GM19438 (cell line): ENCODE data around the gene SLC22A7.

Experiments used
- ATAC-seq: cut with Tn5 transposase; IDR thresholded peaks from one replicate; pipeline ENCODE4 v1.9.1; 2021; ENCODE audit warnings: low read depth; ENCODE audit not compliant: unreplicated experiment

The SLC22A7 gene, protein sequence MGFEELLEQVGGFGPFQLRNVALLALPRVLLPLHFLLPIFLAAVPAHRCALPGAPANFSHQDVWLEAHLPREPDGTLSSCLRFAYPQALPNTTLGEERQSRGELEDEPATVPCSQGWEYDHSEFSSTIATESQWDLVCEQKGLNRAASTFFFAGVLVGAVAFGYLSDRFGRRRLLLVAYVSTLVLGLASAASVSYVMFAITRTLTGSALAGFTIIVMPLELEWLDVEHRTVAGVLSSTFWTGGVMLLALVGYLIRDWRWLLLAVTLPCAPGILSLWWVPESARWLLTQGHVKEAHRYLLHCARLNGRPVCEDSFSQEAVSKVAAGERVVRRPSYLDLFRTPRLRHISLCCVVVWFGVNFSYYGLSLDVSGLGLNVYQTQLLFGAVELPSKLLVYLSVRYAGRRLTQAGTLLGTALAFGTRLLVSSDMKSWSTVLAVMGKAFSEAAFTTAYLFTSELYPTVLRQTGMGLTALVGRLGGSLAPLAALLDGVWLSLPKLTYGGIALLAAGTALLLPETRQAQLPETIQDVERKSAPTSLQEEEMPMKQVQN

DNA sequence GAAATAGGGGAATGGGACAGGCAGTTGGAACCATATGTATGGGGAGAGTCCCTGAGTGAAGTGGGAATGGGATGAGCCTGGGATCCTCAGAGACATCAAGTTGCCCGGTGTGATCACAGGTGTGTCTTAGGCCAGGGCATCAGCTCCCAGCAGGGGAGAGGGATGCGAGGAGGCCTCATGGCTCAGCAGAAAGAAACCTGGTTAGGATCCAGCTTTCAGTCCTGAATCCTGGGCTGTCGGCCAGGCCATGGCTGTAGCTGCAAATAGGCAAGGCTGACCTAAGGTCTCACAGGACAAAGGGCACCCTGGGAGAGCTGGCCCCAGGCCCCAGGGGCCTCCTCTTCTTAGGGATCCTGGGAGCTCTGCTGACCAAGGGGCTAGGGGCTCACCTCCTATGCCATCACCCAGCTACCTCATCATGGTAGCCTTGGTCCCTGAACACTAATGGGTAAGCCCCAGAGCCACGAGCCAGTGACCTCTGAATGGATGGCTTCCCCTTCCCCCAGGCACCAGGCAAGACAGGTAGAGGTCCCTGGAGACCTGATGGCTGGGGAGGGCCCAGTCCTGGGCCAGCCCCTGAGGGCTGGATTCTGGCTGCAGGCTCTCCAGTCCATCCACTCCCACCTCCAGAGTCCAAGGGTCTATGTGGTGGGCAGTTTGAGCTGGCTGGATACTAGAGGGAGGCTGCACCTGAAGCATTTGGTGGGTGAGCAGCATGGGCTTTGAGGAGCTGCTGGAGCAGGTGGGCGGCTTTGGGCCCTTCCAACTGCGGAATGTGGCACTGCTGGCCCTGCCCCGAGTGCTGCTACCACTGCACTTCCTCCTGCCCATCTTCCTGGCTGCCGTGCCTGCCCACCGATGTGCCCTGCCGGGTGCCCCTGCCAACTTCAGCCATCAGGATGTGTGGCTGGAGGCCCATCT lies at the start of gene SLC22A7:
SLC22A7 (plus strand) TSS at position 617 of the 921 bp plus-strand sequence; CDS start at position 716, 99 bp downstream.
- no peak for ATAC-seq

DNA sequence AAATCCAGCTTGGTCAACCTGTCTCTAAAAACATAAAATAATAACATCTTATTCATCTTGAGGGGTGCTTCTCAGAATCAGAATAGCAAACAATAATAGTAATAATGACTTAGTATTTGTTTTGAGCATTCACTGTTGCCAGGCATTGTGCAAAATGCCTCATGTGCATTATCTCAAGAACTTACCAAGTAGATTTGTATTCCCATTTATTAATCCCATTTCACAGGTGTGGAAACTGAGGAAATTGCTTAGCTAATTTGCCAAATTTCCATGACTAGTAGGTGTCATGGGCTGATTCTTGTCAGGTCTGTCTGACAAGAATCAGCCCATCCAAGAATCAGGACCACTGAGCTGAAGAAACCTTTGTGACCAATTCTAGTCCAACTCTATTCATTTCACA lies 49.3 kb upstream of the SLC22A7 start:
- no peak for ATAC-seq

DNA sequence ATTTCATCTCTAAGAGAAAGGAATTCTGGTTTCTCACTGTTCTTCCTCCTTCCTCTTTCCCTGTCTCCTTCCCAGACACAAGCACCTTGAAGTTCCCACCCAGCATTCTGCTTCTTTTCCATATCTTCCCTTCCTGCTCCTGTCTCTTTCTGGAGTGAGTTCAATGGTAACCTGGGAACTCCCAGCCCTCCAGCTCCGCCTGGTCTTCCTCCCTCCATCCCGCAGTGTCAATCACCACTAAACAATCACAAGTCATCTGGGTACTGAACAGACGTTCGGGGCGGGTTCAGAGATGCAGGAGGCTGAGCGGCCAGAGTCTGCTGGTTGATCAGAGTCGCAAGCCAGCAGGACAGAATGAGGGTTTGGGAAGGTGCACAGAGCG lies 47.1 kb upstream of the SLC22A7 start:
- no peak for ATAC-seq

DNA sequence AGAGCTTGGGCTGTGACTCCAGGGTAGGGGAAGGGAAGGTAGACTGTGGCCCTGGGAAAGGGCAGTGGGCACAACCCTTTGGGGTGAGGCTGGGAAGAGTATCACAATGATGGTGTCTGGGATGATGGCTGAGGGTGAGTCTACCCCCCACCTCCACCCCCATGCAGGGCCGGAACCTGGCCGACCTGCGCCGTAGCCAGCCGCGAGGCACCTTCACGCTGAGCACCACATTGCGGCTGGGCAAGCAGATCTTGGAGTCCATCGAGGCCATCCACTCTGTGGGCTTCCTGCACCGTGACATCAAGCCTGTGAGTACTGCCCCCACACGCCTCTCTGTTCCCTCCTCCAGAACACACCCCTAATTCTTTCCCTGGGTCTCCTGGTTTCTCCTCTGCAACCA lies 44.7 kb upstream of the SLC22A7 start:
- ATAC-seq, result no peak

DNA sequence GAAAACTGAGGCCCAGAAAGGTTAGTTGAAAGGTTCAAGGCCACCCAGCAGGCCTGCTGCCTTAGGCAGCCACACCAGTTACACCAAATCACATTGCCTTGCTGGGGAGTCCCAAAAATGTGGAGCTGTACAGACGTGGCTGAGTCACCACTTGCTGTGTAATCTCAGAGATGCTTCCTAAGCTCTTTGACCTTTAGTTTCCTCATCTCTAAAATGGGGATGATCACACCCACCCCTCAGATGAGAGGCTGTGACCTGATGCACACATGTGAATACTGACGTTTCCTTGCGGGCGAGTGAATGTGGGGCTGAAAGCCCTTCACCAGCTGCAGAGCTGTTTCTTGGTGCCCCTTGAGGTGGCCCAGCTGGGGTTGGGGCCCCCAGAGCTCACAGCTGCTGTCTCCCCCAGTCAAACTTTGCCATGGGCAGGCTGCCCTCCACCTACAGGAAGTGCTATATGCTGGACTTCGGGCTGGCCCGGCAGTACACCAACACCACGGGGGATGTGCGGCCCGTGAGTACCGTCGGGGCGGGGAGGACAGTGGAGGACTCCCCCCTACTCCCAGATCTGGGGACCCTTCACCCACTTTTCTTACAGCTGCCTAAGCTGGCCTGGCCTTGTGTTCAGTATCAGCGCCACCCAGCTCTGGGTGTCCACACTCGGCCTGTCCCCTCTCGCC lies 43.8 kb upstream of the SLC22A7 start:
- no peak for ATAC-seq

DNA sequence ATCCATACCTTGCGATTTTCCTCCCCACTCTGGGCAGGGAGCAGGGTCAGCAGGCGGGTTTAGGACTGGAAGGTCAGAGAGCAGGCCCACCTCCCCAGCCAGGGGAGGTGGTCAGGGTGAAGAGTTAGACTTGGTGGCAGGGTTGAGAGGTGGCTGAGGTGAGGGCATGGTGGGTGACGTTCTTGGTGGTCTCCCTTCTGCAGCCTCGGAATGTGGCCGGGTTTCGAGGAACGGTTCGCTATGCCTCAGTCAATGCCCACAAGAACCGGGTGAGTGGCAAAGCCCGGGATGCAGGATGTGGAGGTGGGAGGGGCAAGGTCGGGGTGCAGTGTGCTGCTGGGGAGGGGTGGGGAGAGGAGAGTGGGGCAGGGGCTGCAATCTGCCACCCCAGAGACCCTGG lies 43.2 kb upstream of the SLC22A7 start:
- ATAC-seq, result no peak

DNA sequence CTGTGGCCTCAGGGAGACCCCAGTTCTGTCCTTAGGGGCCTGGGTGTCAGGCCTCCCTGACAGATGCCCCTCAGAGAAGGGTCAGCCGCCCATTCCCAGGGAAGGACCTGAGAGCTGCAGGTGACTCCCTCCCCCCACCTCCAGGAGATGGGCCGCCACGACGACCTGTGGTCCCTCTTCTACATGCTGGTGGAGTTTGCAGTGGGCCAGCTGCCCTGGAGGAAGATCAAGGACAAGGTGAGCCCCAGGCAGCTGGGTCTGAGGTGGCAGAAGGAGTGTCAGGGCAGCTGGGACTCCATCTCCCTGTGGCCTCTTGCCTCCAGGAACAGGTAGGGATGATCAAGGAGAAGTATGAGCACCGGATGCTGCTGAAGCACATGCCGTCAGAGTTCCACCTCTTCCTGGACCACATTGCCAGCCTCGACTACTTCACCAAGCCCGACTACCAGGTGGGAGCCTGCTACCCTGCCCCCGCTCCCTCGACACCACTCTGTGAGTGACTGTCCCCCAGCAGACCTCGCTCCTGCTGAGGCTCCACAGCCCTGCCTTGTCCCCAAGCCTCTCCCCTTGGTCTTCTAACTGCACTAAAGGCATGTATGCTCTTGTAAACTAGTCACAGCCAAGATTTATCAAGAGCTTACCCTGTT lies 42.5 kb upstream of the SLC22A7 start:
- no peak for ATAC-seq

DNA sequence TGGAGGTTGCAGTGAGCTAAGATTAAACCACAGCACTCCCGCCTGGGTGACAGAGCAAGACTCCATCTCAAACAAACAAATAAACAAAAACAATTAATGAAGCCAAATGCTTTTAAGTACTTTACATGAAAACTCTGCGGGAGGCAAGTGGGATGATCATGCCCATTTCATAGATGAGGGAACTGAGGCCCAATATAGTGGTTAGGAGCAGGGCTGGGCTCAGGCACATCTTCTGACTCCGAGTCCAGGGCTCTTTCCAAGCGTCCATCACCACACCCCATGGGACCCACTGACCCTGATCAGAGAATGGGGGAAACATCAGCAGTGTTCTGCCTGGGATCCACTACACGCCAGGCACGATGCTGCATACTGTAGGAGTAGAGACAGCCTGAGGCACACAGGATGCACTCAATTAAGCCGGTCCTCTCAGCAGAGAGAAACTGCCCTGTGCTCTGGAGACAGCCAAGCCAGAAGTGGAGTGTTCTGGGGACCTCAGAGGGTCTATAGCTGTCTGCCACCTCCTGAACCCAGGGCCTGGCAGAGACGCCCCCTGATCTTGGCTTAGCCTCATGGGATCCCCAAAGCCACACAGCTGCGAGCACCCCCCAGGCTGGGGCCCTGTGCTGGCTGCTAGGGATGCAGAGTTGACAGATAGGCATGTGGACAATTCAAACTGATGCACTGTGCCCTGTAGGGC lies 41.2 kb upstream of the SLC22A7 start:
- no peak for ATAC-seq

DNA sequence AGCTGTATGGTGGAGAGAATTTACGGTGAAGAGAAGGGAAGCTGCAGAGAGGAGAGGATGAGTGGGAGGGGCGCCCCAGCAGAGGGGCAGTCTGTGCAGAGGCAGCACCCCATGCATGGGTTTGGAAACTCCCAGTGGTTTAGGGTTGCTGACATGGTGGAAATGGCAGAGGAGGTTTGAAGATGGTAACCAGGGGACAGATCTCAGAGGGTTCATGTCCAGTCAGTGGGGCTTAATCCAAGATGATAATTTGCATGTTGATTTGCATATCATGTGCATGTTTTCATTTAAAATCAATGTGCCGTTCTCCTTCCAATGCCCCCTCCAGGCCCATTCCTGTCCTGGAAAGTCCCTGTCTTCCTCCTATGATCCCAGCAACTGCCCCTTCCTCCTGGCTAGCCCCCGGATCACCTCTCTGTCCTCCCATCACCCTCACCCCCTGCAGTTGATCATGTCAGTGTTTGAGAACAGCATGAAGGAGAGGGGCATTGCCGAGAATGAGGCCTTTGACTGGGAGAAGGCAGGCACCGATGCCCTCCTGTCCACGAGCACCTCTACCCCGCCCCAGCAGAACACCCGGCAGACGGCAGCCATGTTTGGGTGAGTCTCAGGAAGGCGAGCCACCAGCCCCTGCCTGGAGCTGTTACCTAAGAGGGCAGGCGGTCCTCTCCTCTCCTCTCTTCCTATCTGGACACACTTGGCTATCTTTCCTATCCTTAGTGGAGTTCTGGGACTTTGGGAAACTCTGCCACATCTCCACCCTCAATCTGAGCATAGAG lies 40.5 kb upstream of the SLC22A7 start:
- no peak for ATAC-seq

DNA sequence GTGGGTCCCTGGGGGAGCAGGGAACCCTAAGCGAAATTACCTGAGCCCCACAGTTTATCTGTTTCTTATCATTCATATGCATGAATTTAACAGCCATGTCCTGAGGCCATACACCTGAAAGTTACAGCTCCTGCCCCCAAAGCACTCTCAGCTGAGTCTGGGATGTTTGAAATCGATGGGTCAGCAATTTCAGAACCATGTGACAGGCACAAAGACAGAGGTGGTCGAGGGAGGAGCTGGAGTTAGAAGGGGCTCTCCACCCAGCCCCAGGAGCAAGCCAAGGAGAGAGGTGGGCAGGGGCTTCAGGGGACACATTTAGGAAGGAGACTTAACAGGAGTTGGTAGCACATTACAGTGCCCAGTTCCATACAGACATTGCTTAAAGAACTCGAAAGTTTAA lies 39.9 kb upstream of the SLC22A7 start:
- ATAC-seq, result no peak

DNA sequence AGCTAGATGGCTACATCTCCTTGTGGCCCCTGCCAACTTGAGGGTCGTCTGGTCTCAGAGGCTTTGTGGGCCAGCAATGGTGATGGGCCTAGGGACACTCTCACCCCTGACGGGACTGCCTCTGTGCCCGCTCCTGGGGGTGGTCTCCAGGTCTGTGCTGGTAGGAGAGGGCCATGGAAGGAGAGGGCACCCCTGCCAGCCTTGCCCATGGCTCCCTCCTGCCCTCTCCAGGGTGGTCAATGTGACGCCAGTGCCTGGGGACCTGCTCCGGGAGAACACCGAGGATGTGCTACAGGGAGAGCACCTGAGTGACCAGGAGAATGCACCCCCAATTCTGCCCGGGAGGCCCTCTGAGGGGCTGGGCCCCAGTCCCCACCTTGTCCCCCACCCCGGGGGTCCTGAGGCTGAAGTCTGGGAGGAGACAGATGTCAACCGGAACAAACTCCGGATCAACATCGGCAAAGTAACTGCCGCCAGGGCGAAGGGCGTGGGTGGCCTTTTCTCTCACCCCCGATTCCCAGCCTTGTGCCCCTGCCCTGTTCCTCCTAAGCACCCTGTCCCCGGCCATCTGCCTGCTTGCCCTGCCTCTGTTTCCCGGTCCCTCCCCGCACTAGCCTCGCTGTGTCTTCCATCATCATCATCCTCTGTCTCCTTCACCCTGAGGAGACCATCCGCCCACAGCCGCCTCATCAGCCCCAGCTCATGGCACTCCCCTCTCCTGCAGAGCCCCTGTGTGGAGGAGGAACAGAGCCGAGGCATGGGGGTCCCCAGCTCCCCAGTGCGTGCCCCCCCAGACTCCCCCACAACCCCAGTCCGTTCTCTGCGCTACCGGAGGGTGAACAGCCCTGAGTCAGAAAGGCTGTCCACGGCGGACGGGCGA lies 39.0 kb upstream of the SLC22A7 start:
- ATAC-seq, result no peak

DNA sequence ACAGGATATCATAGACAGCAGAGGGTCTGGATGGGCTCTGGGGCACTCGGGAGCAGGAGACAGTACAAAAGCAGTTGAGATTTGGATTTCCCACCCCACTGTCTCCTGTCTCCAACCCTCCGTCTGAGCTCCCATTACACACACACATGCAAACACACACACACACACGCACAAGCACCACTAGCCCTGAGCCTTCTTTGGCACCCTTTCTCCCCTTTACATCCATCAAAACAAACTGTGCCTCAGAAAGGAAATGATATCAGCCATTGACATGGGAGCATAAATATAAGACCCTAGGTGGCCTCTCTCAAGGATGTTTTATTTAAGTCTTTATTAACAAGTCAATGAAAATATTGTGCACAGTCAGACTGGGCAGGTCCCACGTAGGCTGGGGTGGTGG lies 37.3 kb upstream of the SLC22A7 start:
- no peak for ATAC-seq

DNA sequence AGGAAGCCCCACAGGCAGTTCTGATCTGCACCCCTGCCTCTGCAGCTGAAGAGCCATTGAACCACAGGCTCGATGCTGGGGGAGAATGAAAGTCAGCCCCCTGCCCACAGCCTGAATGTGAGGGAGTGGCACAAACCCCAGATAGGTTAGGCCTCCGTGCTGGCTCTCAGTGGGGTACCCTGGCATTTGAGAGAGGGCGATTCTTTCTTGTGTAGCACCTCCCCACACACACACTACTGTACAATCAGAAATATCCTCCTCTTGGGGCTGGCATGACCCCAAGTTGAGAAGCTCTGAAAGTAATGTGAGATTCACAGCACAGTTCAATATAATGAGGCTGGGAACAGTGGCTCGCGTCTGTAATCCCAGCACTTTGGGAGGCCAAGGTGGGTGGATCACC lies 36.9 kb upstream of the SLC22A7 start:
- no peak for ATAC-seq

DNA sequence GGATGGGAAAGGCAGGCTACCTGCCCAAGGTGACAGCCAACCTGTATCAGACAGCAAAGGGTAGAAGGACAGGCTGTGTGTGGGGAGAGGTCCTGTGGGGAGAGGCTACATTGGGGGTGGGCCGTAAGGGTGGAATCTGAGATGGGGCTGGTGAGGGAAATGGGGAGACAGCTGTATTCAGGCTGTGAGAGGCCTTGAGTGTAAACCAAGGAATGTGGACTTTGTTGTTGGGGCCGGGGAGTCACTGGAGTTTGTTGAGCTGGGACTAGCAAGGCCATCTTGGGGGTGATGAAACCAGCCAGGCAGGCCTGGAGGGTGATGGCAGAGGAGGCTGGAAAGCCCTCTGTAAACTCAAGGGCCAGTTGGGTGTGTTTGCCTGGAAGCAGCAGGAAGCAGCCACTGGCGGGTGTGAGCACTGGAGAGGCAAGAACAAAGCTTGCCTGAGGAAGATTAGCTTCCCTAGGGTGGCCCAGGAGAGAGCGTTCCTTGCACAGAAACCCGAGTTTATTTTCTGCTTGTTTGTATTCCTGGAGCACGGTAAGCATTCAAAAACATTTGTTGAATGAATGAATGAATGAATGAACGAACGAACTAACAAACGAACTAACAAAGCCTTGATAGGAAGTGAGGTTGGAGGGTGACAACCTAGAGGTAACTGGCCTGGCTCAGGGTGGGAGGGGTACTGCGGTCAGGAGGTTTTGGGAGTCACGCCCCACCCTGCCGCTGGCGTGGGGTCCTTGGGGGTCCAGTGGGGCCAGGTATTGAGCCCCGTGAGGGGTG lies 35.9 kb upstream of the SLC22A7 start:
- no peak for ATAC-seq

DNA sequence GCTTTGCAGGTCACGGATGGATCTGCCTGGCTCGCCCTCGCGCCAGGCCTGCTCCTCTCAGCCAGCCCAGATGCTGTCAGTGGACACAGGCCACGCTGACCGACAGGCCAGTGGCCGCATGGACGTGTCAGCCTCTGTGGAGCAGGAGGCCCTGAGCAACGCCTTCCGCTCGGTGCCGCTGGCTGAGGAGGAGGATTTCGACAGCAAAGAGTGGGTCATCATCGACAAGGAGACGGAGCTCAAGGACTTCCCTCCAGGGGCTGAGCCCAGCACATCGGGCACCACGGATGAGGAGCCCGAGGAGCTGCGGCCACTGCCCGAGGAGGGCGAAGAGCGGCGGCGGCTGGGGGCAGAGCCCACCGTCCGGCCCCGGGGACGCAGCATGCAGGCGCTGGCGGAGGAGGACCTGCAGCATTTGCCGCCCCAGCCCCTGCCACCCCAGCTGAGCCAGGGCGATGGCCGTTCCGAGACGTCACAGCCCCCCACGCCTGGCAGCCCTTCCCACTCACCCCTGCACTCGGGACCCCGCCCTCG lies 35.2 kb upstream of the SLC22A7 start:
- ATAC-seq, result no peak

DNA sequence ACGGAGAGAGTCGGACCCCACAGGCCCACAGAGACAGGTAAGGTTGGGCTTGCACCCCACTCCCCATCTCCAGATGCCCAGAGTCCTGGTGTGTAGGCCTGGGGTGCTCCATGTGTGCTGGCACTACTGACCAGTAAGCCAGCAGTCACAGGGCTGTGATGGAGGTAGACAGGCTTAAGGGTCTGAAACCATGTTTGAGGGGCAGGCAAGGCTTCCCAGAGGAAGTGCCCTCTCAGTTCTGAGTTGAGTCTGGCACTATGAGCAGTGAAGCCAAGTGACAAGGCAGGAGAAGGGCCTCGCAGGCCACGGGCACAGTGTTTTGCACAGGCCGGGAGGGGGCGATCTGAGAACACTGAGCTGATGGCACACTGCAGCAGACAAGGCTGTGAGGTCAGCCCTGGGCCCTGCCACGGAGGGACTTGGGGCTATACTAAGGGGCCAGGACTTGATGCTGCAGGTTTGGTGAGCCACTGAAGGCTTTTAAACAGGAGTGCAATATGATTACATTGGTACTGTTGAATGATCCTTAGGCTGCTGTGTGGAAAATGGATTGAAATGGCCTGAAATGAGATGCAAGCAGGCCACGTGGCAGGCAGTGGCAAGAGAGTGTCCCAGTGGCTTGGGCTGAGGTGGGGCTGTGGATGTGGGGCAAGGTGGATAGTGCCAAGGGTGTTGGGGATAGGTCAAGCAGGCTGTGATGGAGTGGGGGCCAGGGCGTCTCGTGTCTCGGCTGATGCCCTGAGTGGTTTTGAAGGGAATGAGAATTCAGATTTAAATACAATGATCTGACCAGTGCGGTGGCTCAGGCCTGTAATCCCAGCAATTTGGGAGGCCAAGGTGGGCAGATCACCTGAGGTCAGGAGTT lies 34.5 kb upstream of the SLC22A7 start:
- ATAC-seq, result no peak
